A673 (cell line): Measurements from ENCODE around the gene ARCN1.

ENCODE experiments used
- EZH2 ChIP-seq: fragments of 200-600 bp; sonication (generic); IDR thresholded peaks from 2 replicates; pipeline ENCODE4 v1.6.1; 2017; ENCODE audit warnings: borderline replicate concordance, low read depth, mild to moderate bottlenecking, mixed read lengths, antibody characterized with exemption, low read length; ENCODE audit not compliant: poor library complexity, severe bottlenecking
- TF ChIP-seq, protein P1 (sequence below): fragments of 300-800, 200-600 bp; sonication (generic); conservative IDR thresholded peaks from 2 replicates; pipeline ENCODE4 v1.5.1; 2017; ENCODE audit warnings: low read depth, mild to moderate bottlenecking, antibody characterized with exemption, low read length, moderate library complexity, mixed read lengths

DNA sequence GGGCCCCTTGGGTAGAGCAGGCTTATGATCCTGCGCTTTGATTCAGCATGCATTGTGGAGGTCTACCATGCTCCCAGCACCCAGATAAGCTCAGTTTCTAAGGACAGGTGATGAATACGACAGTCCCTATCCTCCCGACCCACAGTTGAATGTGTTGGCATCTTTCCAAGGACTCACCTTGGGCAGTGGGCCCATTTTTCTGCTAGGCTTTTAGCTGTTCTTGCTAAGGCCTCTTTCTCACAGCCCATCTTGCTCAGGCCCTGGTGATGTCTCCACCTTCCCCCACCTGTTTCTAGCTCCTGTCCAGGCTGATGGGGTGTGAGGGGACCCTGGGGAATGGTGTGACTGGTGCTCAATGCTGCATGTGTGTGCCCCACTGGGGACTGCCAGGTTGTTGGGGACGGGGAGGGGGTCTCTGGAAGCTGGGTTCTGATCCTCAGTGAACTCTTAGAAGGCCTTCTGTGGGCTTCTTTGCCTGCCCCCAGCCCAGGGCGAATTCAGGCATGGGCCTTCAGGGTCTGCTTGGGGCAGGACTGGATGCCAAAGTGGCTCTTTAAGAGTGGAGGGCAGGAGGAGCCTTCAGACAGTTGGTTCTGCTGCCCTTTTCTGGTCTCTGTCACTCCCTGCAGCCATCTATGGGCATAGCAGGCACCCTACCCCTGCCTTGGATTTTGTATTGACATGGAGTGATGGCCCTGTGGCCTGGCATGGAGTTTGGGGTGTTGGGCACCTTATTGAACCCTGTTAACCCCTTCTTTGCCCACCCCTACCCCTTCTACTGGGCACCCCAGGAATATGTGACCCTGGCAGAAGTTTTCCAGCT is 68.3 kb downstream of the ARCN1 start:
- TF ChIP-seq, protein P1, sequence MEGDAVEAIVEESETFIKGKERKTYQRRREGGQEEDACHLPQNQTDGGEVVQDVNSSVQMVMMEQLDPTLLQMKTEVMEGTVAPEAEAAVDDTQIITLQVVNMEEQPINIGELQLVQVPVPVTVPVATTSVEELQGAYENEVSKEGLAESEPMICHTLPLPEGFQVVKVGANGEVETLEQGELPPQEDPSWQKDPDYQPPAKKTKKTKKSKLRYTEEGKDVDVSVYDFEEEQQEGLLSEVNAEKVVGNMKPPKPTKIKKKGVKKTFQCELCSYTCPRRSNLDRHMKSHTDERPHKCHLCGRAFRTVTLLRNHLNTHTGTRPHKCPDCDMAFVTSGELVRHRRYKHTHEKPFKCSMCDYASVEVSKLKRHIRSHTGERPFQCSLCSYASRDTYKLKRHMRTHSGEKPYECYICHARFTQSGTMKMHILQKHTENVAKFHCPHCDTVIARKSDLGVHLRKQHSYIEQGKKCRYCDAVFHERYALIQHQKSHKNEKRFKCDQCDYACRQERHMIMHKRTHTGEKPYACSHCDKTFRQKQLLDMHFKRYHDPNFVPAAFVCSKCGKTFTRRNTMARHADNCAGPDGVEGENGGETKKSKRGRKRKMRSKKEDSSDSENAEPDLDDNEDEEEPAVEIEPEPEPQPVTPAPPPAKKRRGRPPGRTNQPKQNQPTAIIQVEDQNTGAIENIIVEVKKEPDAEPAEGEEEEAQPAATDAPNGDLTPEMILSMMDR, result no peak
- no peak for TF ChIP-seq EZH2
